ENCODE data around the gene TMEM9B. TPM values are rescaled to one million over a fixed set of nuclear protein-coding genes. Genes with fewer than 3 reads are reported as not detected.
"Not testable (repeated sequence)": the region's sequence is repeated elsewhere in the genome, so short reads cannot be mapped to it uniquely, and the experiment has no call there.

The TMEM9B gene
- total RNA-seq, 4 donors from 2014 or later, result 20.5 to 93.9 (median 58.5) TPM

DNA sequence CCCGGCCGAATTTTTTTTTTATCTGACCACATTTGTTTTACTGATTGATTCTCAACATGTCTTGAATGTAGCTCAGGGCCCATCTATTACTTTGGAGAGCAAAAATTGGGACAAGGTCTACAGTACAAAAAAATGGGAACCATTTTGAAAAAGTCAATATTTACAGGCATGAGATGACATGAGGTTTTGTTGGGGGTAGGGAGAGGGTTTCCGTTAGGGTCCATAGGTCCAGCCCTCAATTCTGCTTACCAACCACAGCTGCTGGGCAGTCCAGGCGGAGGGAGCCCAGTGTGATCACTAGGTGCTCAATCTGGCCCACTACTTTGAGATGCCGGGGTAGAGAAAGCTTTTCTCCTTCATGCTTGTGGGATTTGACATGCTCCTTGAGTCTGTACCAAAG, 21.2 kb upstream of the TMEM9B start:
- no peaks in the 10 kb centered on the region for H3K36me3 ChIP-seq
- H3K4me3 ChIP-seq, result no peak overlapping the region
- DNase-seq, result no peak
- no peaks in the 10 kb centered on the region for H3K27me3 ChIP-seq
- no peaks in the 10 kb centered on the region for H3K9me3 ChIP-seq
- H3K4me1 ChIP-seq, result no peaks in the 10 kb centered on the region
- TF ChIP-seq, protein P1, sequence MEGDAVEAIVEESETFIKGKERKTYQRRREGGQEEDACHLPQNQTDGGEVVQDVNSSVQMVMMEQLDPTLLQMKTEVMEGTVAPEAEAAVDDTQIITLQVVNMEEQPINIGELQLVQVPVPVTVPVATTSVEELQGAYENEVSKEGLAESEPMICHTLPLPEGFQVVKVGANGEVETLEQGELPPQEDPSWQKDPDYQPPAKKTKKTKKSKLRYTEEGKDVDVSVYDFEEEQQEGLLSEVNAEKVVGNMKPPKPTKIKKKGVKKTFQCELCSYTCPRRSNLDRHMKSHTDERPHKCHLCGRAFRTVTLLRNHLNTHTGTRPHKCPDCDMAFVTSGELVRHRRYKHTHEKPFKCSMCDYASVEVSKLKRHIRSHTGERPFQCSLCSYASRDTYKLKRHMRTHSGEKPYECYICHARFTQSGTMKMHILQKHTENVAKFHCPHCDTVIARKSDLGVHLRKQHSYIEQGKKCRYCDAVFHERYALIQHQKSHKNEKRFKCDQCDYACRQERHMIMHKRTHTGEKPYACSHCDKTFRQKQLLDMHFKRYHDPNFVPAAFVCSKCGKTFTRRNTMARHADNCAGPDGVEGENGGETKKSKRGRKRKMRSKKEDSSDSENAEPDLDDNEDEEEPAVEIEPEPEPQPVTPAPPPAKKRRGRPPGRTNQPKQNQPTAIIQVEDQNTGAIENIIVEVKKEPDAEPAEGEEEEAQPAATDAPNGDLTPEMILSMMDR (IDR thresholded peaks at IDR 0.05), result no peak
- TF ChIP-seq EP300 (IDR thresholded peaks at IDR 0.05; ENCODE audit: low read depth), result no peak
- TF ChIP-seq POLR2AphosphoS5 (IDR thresholded peaks at IDR 0.05), result no peak
- no peak for TF ChIP-seq POLR2A (IDR thresholded peaks at IDR 0.05)
- WGBS, 2 donors (ENCODE audit: low coverage in 1 of 2), result 92 to 94% methylated on average over 2 to 5 of the region's 5 CpGs
- in situ Hi-C loops (cut with MboI; ENCODE audit: low pct_ligation_motif_present in 1 of 4, low pct_unique_long_range_greater_than_20kb in 1 of 4, low sequenced_read_pairs in 3 of 4) (no loop called here), intact Hi-C loops (cut with DNase I; ENCODE audit: low total_unique reads) (no loop called here)
- H3K27ac ChIP-seq, result no peak overlapping the region

DNA sequence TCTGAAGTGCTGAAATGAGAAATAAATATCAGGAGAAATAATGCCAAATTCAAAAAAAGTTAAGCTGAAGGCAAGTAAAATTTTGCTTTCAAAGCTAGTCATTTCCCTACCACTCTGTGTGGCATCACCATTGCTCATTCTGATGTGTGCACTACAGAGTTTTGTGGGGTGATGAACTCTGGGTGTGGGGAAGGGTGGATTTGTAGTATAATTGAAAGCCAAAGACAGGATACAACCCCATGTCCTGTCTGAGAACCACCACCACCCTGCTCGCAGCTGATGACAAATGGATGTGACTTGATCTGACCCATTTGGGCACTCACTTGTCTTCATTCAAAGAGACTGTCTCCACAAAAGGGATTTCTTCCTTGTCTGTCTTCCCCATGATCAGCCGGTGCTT, 19.3 kb upstream of the TMEM9B start:
- H3K4me1 ChIP-seq, result no peaks in the 10 kb centered on the region
- no peaks in the 10 kb centered on the region for H3K9me3 ChIP-seq
- H3K4me3 ChIP-seq, result no peak overlapping the region
- in situ Hi-C loops (cut with MboI; ENCODE audit: low pct_ligation_motif_present in 1 of 4, low pct_unique_long_range_greater_than_20kb in 1 of 4, low sequenced_read_pairs in 3 of 4) (no loop called here), intact Hi-C loops (cut with DNase I; ENCODE audit: low total_unique reads) (no loop called here)
- TF ChIP-seq EP300 (IDR thresholded peaks at IDR 0.05; ENCODE audit: low read depth), result no peak
- TF ChIP-seq, protein P1 (IDR thresholded peaks at IDR 0.05), result no peak
- TF ChIP-seq POLR2A (IDR thresholded peaks at IDR 0.05), result no peak
- 70% methylated on average over 2 of the region's 2 CpGs; no CpG with 5 or more reads in 1 of the 2 donors for WGBS, 2 donors (ENCODE audit: low coverage in 1 of 2)
- no peak for DNase-seq
- H3K27me3 ChIP-seq, result no peaks in the 10 kb centered on the region
- H3K36me3 ChIP-seq, result no peaks in the 10 kb centered on the region
- H3K27ac ChIP-seq, result no peak overlapping the region

DNA sequence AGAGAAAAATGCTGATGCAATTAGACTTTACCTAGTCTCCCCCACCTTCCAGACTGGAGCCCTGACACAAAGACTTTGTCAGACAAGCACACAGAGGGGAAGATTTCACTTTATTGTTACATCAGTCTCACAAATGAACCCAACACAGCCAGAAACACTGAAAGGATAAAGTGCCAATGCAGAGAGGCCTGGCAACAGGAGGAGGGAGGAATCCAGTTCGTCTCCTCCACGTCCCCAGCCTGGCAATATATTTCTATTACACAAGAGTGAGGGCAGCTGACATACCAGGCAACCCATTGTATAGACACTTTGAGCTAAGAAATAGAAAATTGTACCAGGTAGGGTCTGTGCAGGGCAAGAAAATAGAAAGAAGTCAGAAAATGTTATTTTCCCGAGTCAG, 16.2 kb upstream of the TMEM9B start:
- DNase-seq, result no peak
- intact Hi-C loops (cut with DNase I; ENCODE audit: low total_unique reads) (no loop called here), in situ Hi-C loops (cut with MboI; ENCODE audit: low pct_ligation_motif_present in 1 of 4, low pct_unique_long_range_greater_than_20kb in 1 of 4, low sequenced_read_pairs in 3 of 4) (no loop called here)
- H3K27ac ChIP-seq, result no peak overlapping the region
- H3K36me3 ChIP-seq, result no peaks in the 10 kb centered on the region
- no peaks in the 10 kb centered on the region for H3K27me3 ChIP-seq
- no peaks in the 10 kb centered on the region for H3K4me1 ChIP-seq
- no peak for TF ChIP-seq POLR2AphosphoS5 (IDR thresholded peaks at IDR 0.05)
- TF ChIP-seq, protein P1 (IDR thresholded peaks at IDR 0.05), result no peak
- TF ChIP-seq EP300 (IDR thresholded peaks at IDR 0.05; ENCODE audit: low read depth), result no peak
- no peak for TF ChIP-seq POLR2A (IDR thresholded peaks at IDR 0.05)
- WGBS, 2 donors (ENCODE audit: low coverage in 1 of 2), result 69 to 79% methylated on average over 3 of the region's 3 CpGs
- H3K4me3 ChIP-seq, result no peak overlapping the region
- no peaks in the 10 kb centered on the region for H3K9me3 ChIP-seq

DNA sequence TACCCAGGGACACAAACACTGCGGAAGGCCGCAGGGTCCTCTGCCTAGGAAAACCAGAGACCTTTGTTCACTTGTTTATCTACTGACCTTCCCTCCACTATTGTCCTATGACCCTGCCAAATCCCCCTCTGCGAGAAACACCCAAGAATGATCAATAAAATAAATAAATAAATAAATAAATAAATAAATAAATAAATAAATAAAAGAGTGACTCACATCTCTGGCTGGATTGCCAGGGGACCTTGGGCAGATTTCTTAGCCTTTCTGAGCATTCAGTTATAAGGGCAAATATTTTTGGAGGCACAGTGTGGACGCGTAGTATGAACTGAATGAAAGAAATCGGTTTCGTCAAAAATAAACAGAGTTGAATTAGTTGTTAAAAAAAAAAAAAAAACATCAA, 15.1 kb upstream of the TMEM9B start:
- H3K9me3 ChIP-seq; in situ Hi-C loops (cut with MboI; ENCODE audit: low pct_ligation_motif_present in 1 of 4, low pct_unique_long_range_greater_than_20kb in 1 of 4, low sequenced_read_pairs in 3 of 4): not testable (repeated sequence)
- WGBS, 2 donors (ENCODE audit: low coverage in 1 of 2), result 90 to 100% methylated on average over 2 to 5 of the region's 7 CpGs

DNA sequence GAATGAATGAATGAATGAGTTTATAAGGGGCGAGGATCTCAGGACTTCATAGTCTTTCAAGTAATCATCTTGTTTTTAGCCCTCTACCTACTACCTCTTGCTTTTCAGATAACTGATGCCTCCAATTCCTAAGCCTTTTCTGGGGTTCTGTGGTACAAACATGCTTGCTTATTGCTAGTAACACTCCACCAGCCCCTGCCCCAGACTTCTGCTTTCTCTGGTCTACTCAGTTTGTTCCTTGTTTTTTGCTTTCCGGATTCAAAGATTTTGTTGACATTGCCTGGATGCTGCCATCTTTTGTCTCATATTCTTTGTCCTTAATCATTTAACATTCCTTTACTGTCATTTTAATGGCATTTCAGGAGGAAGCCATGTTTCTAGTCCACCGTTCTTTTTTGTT, 8.9 kb upstream of the TMEM9B start:
- Histone ChIP-seq H3K27ac (no peak overlapping the region), H3K36me3 (no peaks in the 10 kb centered on the region), H3K27me3 (no peaks in the 10 kb centered on the region), H3K4me1 (no peaks in the 10 kb centered on the region), H3K9me3 (no peaks in the 10 kb centered on the region), H3K4me3 (no peak overlapping the region)
- WGBS, 2 donors (ENCODE audit: low coverage in 1 of 2), result 68 to 84% methylated on average over 3 of the region's 3 CpGs
- no peak for DNase-seq
- in situ Hi-C loops (cut with MboI; ENCODE audit: low pct_ligation_motif_present in 1 of 4, low pct_unique_long_range_greater_than_20kb in 1 of 4, low sequenced_read_pairs in 3 of 4), result loop anchor here in 3 of 4 donors (25.0 kb wide), 1 partner anchor 286 kb away; the partner anchor contains the start of genes RPL27A (in 3 of the 3) and TRIM66 (in 3 of the 3)
- TF ChIP-seq POLR2AphosphoS5 (IDR thresholded peaks at IDR 0.05), result no peak
- TF ChIP-seq EP300 (IDR thresholded peaks at IDR 0.05; ENCODE audit: low read depth), result no peak
- TF ChIP-seq POLR2A (IDR thresholded peaks at IDR 0.05), result no peak
- TF ChIP-seq, protein P1 (IDR thresholded peaks at IDR 0.05), result no peak
- intact Hi-C loops (cut with DNase I; ENCODE audit: low total_unique reads), result no loop called here

More for the DNA sequence above, 15.1 kb upstream of the TMEM9B start:
- H3K4me1 ChIP-seq; DNase-seq; H3K4me3 ChIP-seq; H3K27ac ChIP-seq; H3K27me3 ChIP-seq; intact Hi-C loops (cut with DNase I; ENCODE audit: low total_unique reads); H3K36me3 ChIP-seq: not testable (repeated sequence)
